ENCODE results near the gene PDE8B.
"Not testable (repeated sequence)": the region's sequence is repeated elsewhere in the genome, so short reads cannot be mapped to it uniquely, and the experiment has no call there.

Gene PDE8B

DNA sequence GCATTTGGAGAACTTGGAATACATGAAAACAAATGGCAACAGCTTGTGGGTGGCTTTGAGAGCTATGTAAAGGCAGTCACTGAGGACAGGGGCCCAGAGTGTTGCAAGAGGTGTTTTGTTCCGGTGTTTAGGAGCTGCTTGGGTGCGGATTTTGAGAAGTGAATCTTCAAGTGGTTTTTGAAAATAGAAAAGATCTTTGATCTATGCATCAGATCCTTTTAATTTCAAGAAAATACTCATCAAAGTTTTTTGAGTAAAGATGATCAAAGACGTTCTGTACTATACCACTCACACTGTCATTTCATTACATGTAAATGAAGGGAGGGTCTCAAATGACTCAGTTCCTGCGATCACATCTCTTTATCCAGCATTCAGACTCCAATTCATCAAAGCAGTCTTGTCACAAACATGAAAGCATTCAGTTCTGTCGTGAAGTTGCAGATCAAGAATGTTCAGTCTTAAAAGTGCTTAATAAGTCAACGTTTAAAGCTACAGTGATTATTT, 169.1 kb downstream of the PDE8B start:
- Histone ChIP-seq H3K9me3 (ENCODE audit: control insufficient read depth, insufficient read depth, low read length) (no peaks in the 10 kb centered on the region), H3K9ac (ENCODE audit: low read depth, low read length) (no peak overlapping the region), H3K36me3 (ENCODE audit: insufficient read depth, low read length) (no peaks in the 10 kb centered on the region), H3K4me1 (ENCODE audit: insufficient read depth, low read length) (no peaks in the 10 kb centered on the region)

GRCh38 chr5:77380636-77381035, 170.2 kb downstream of the PDE8B start:
- Histone ChIP-seq H3K4me1 (ENCODE audit: insufficient read depth, low read length) (no peaks in the 10 kb centered on the region), H3K36me3 (ENCODE audit: insufficient read depth, low read length) (no peaks in the 10 kb centered on the region), H3K9me3 (ENCODE audit: control insufficient read depth, insufficient read depth, low read length) (no peaks in the 10 kb centered on the region), H3K9ac (ENCODE audit: low read depth, low read length) (no peak overlapping the region)

GRCh38 chr5:77383336-77383735, 172.9 kb downstream of the PDE8B start:
- H3K36me3 ChIP-seq (ENCODE audit: insufficient read depth, low read length); H3K9me3 ChIP-seq (ENCODE audit: control insufficient read depth, insufficient read depth, low read length); H3K4me1 ChIP-seq (ENCODE audit: insufficient read depth, low read length); H3K9ac ChIP-seq (ENCODE audit: low read depth, low read length): not testable (repeated sequence)

- H3K36me3 ChIP-seq (ENCODE audit: insufficient read depth, low read length); H3K9ac ChIP-seq (ENCODE audit: low read depth, low read length); H3K9me3 ChIP-seq (ENCODE audit: control insufficient read depth, insufficient read depth, low read length); H3K4me1 ChIP-seq (ENCODE audit: insufficient read depth, low read length): not testable (repeated sequence)
Measured at GRCh38 chr5:77386340-77386739, 175.9 kb downstream of the PDE8B start.

DNA sequence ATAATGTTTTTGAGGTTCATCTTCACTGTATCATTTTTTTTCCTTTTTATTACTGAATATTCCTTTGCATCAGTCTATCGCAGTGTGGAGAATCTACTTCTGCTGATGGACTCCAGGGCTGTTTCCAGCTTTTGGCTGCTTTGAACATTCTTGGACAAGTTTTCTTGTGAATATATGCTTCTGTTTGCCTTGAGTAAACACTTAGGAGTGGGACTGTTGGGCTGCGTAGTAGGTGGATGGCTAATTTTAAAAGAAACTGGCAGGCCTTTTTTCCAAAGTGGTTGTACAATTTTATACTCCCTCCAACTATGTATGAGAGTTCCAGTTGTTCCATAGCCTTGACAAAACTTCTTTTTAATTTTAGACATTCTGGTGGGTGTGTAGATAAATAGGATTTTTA, 179.3 kb downstream of the PDE8B start:
- Histone ChIP-seq H3K9me3 (ENCODE audit: control insufficient read depth, insufficient read depth, low read length) (no peaks in the 10 kb centered on the region), H3K4me1 (ENCODE audit: insufficient read depth, low read length) (no peaks in the 10 kb centered on the region; the same call in 1 of the 2 replicates), H3K36me3 (ENCODE audit: insufficient read depth, low read length) (no peaks in the 10 kb centered on the region), H3K9ac (ENCODE audit: low read depth, low read length) (no peak overlapping the region)

GRCh38 chr5:77390221-77390620, 179.7 kb downstream of the PDE8B start:
- Histone ChIP-seq H3K4me1 (ENCODE audit: insufficient read depth, low read length) (no peaks in the 10 kb centered on the region; the same call in 1 of the 2 replicates), H3K9ac (ENCODE audit: low read depth, low read length) (no peak overlapping the region), H3K36me3 (ENCODE audit: insufficient read depth, low read length) (no peaks in the 10 kb centered on the region), H3K9me3 (ENCODE audit: control insufficient read depth, insufficient read depth, low read length) (no peaks in the 10 kb centered on the region)

GRCh38 chr5:77390795-77391194, 180.3 kb downstream of the PDE8B start:
- Histone ChIP-seq H3K4me1 (ENCODE audit: insufficient read depth, low read length) (peaks cover under 1% of the 10 kb centered on the region; the same call in 1 of the 2 replicates), H3K36me3 (ENCODE audit: insufficient read depth, low read length) (no peaks in the 10 kb centered on the region), H3K9me3 (ENCODE audit: control insufficient read depth, insufficient read depth, low read length) (no peaks in the 10 kb centered on the region), H3K9ac (ENCODE audit: low read depth, low read length) (no peak overlapping the region)

GRCh38 chr5:77391240-77391765, 180.8 kb downstream of the PDE8B start:
- Histone ChIP-seq H3K9ac (ENCODE audit: low read depth, low read length) (no peak overlapping the region), H3K36me3 (ENCODE audit: insufficient read depth, low read length) (no peaks in the 10 kb centered on the region), H3K4me1 (ENCODE audit: insufficient read depth, low read length) (peaks cover 4% of the 10 kb centered on the region; the same call in 1 of the 2 replicates), H3K9me3 (ENCODE audit: control insufficient read depth, insufficient read depth, low read length) (no peaks in the 10 kb centered on the region)

GRCh38 chr5:77394064-77394715, 183.7 kb downstream of the PDE8B start:
- Histone ChIP-seq H3K4me1 (ENCODE audit: insufficient read depth, low read length) (peaks cover 4% of the 10 kb centered on the region; the same call in 1 of the 2 replicates), H3K9me3 (ENCODE audit: control insufficient read depth, insufficient read depth, low read length) (no peaks in the 10 kb centered on the region), H3K36me3 (ENCODE audit: insufficient read depth, low read length) (no peaks in the 10 kb centered on the region), H3K9ac (ENCODE audit: low read depth, low read length) (no peak overlapping the region)

GRCh38 chr5:77396017-77396416, 185.5 kb downstream of the PDE8B start:
- Histone ChIP-seq H3K9ac (ENCODE audit: low read depth, low read length) (no peak overlapping the region), H3K9me3 (ENCODE audit: control insufficient read depth, insufficient read depth, low read length) (no peaks in the 10 kb centered on the region), H3K36me3 (ENCODE audit: insufficient read depth, low read length) (no peaks in the 10 kb centered on the region), H3K4me1 (ENCODE audit: insufficient read depth, low read length) (peaks cover 4% of the 10 kb centered on the region; the same call in 1 of the 2 replicates)

- peaks cover 4% of the 10 kb centered on the region; the same call in 1 of the 2 replicates for H3K4me1 ChIP-seq (ENCODE audit: insufficient read depth, low read length)
- H3K9ac ChIP-seq (ENCODE audit: low read depth, low read length), result no peak overlapping the region
- no peaks in the 10 kb centered on the region for H3K36me3 ChIP-seq (ENCODE audit: insufficient read depth, low read length)
- no peaks in the 10 kb centered on the region for H3K9me3 ChIP-seq (ENCODE audit: control insufficient read depth, insufficient read depth, low read length)
Measured at GRCh38 chr5:77397686-77398292, 187.3 kb downstream of the PDE8B start.

DNA sequence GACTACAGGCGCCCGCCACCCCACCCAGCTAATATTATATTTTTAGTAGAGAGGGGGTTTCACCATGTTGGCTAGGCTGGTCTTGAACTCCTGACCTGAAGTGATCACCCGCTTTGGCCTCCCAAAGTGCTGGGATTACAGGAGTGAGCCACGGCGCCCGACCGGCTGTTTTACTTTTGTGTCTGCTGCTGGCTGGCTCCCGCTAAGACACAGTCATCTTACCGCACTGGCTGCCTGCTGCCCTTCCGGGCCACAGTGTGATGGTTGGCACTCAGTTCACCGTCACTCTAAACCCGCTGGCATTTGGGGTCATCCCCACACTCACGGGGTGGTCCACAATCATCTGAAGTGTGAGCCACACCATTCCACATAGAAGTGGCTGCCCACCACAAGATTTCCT, 188.0 kb downstream of the PDE8B start:
- Histone ChIP-seq H3K36me3 (ENCODE audit: insufficient read depth, low read length) (no peaks in the 10 kb centered on the region), H3K9ac (ENCODE audit: low read depth, low read length) (no peak overlapping the region), H3K4me1 (ENCODE audit: insufficient read depth, low read length) (peaks cover 4% of the 10 kb centered on the region; the same call in 1 of the 2 replicates), H3K9me3 (ENCODE audit: control insufficient read depth, insufficient read depth, low read length) (no peaks in the 10 kb centered on the region)

DNA sequence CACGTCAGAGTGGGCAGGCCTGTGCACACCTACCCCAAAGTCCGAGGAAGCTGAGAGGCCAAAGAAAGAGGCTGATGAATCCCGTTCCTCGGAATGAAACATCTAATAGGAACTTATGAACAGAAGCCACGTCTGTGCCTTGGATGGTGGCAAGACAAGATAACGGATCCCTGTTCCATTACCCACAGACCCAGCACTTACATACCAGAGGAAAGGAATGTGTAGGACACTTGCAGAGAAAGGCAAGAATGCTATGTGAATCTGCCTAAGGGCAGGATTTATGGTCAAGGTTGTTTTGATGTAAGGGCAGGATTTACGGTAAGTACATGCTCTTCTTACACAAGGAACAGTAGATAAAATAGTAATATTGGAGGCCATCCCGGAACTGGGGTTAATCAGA, 188.4 kb downstream of the PDE8B start:
- H3K36me3 ChIP-seq (ENCODE audit: insufficient read depth, low read length), result no peaks in the 10 kb centered on the region

GRCh38 chr5:77400645-77401044, 190.2 kb downstream of the PDE8B start:
- Histone ChIP-seq H3K4me1 (ENCODE audit: insufficient read depth, low read length) (peaks cover 4% of the 10 kb centered on the region; the same call in 1 of the 2 replicates), H3K36me3 (ENCODE audit: insufficient read depth, low read length) (no peaks in the 10 kb centered on the region), H3K9me3 (ENCODE audit: control insufficient read depth, insufficient read depth, low read length) (no peaks in the 10 kb centered on the region), H3K9ac (ENCODE audit: low read depth, low read length) (no peak overlapping the region)

More for the DNA sequence above, 188.4 kb downstream of the PDE8B start:
- peaks cover 4% of the 10 kb centered on the region; the same call in 1 of the 2 replicates for H3K4me1 ChIP-seq (ENCODE audit: insufficient read depth, low read length)
- no peak overlapping the region for H3K9ac ChIP-seq (ENCODE audit: low read depth, low read length)
- no peaks in the 10 kb centered on the region for H3K9me3 ChIP-seq (ENCODE audit: control insufficient read depth, insufficient read depth, low read length)

GRCh38 chr5:77402796-77403195, 192.3 kb downstream of the PDE8B start:
- H3K36me3 ChIP-seq (ENCODE audit: insufficient read depth, low read length), result no peaks in the 10 kb centered on the region
- no peaks in the 10 kb centered on the region for H3K9me3 ChIP-seq (ENCODE audit: control insufficient read depth, insufficient read depth, low read length)
- H3K4me1 ChIP-seq (ENCODE audit: insufficient read depth, low read length), result no peaks in the 10 kb centered on the region
- no peak overlapping the region for H3K9ac ChIP-seq (ENCODE audit: low read depth, low read length)
